C4-2B (cell line): ENCODE results near the gene DNAAF5.

ENCODE experiments used
- H3K27ac ChIP-seq: fragments of 450-650 bp; 2 replicates; pipeline ENCODE4 v1.5.1; 2017
- CTCF ChIP-seq: fragments of 450-650 bp; conservative IDR thresholded peaks from 2 replicates; pipeline ENCODE4 v1.5.1; 2017; ENCODE audit warnings: mild to moderate bottlenecking
- ZFX ChIP-seq: fragments of 450-650 bp; IDR thresholded peaks from 2 replicates; pipeline ENCODE4 v1.6.1; 2017

DNAAF5 gene

DNA sequence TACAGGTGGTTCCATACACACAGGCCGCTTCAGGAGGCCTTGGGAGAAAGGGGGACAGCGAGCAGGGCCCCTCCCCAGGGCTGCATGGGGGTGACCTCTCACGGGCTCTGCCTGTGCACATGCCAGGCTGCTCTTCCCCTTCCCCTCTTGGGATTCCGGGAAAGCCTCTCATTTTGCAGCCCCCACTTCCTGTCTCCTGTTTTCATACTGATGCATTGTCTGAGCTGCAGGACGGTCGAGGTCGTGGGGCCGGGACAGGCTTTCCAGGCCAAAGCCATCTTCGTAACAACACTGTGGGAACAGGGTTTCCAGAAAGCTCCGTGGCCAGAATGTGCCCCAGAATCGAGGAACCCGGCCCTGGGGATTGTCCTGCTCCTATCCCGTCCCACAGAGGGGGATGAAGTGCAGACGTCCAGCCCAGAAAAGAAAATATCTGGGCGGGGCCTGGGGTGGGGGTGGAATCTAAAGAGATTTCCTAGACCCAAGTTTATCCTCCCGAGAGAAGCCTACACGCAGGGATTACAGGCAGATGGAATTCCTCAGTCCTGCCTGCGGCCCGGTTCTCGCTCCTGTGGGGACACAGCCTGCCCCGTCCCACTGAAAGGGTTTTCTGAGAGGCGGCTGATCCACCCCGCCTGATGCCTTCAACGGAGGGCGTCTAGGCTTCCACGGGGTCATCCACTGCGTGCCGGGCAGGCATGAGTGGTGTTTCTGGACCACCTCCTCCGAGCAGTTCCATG lies 29.5 kb upstream of the DNAAF5 start:
- no peak overlapping the region for H3K27ac ChIP-seq
- no peak for TF ChIP-seq CTCF
- no peak for TF ChIP-seq ZFX

GRCh38 chr7:698515-699475 lies 27.7 kb upstream of the DNAAF5 start:
- no peak overlapping the region for H3K27ac ChIP-seq
- no peak for TF ChIP-seq ZFX
- no peak for TF ChIP-seq CTCF

DNA sequence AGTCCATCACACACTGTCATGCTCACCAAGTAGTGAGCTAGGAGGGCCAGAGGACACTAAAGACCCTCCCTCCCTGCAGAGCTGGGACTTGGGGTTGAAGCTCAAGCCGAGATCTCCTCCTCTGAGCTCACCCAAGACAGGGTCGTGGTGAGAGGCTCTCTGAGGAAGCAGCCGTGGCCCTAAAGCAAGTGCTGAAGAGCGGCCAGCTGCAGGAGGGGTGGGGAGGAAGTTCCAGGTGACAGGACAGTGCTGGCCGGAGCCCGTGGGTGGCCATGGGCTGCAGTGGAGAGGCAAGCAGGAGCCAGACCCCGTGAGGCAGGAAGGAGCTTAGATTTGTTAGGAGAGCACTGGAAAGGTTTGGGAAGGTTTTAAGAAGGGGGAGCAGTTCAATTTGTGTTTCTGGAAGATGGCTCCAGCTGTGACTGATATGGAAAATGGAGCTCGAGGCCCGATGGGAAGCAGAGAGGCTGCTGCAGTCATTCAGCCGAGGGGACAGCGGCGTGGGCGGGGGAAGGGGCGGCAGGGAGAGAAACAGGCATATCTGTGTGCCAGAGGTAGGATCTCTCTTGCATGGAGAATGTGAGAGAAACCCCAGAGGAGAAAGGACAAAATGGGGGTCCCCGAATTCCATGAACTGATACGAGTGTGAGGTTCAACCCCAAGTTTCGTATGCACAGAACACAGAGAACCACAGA lies 26.9 kb upstream of the DNAAF5 start:
- TF ChIP-seq ZFX (no peak), CTCF (no peak)

GRCh38 chr7:701086-701671 lies 25.3 kb upstream of the DNAAF5 start:
- H3K27ac ChIP-seq = no peak overlapping the region
- no peak for TF ChIP-seq CTCF
- no peak for TF ChIP-seq ZFX

More for the DNA sequence above, 26.9 kb upstream of the DNAAF5 start:
- no peak overlapping the region for H3K27ac ChIP-seq

- TF ChIP-seq CTCF (no peak), ZFX (no peak)
These were observed 23.4 kb upstream of the DNAAF5 start for GRCh38 chr7:703049-703448.

DNA sequence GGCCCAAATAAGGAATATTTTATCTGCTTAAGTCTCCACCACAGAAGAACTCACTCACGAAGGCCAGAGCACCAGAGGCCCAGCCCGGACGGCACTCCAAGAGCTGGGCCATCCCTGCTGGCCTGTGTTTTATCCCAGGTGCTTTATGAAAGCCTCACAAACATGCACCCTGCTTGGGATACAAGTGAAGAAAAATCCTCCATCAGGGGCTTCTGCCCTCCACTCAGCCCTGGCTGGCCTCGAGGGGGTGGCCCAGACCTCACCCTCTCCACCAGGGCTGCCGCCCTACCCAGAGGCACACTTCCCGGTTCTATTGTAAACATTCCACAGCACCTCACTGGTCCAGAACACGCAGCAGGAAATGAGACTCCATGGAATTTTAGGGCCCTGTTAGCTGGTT lies 19.8 kb upstream of the DNAAF5 start:
- no peak overlapping the region for H3K27ac ChIP-seq
- TF ChIP-seq ZFX (no peak), CTCF (no peak)

More at GRCh38 chr7:703049-703448, 23.4 kb upstream of the DNAAF5 start:
- no peak overlapping the region for H3K27ac ChIP-seq
